Measurements from ENCODE around the gene MCRIP2.
A peak's percentile ranks its signal among the peaks of the same experiment; 100 is the strongest.

Gene MCRIP2

DNA sequence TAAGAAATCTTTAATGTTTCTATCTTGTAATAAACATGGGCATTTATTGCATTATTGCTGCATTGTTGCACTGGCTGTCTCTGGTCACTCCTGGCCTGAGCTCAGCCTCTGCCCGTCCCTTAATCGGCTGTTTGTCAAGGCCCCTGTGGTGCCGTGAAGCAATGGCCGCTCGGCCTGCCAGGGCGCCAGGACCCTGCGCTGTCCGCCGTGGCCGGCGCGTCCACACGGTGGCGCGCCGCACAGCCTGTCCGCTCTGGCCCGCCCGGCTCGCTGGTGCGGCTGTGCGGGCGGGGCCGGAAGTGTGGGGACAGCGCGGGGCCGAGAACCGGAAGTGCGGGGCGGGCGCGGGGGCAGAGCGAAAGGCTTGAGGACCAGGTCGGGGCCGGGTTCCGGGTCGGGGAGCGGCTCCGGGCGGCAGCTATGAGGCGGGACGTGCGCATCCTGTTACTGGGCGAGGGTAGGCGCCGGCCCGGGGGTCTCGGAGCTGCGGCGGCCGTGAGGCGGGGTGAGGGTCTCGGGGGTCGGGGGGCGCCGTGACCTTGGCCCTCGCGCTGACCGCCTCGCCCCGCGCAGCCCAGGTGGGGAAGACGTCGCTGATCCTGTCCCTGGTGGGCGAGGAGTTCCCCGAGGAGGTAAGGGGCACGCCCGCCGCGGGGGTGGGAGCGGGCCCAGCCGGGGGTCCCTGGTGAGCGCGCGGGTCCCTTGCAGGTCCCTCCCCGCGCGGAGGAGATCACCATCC, 26.3 kb downstream of the MCRIP2 start, which contains the start of gene RHOT2:
Gene RHOT2, plus strand, starts transcription at position 353 of the 739 bp plus-strand sequence. Its CDS starts 68 bp downstream, at position 421.
- peak within 1 kb of the TSS; percentile 88 for H3K27ac ChIP-seq
- TF ChIP-seq ZFX (IDR thresholded peaks at IDR 0.05; ENCODE audit: borderline replicate concordance) (no peak), CTCF (IDR thresholded peaks at IDR 0.05) (peak; percentile 98)

- peak overlapping the region; percentile 88 for H3K27ac ChIP-seq
- TF ChIP-seq CTCF (IDR thresholded peaks at IDR 0.05) (no peak), ZFX (IDR thresholded peaks at IDR 0.05; ENCODE audit: borderline replicate concordance) (no peak)
These were observed 27.0 kb downstream of the MCRIP2 start for GRCh38 chr16:668519-669171.

GRCh38 chr16:669666-670065, 28.0 kb downstream of the MCRIP2 start:
- H3K27ac ChIP-seq = peak overlapping the region; percentile 88

DNA sequence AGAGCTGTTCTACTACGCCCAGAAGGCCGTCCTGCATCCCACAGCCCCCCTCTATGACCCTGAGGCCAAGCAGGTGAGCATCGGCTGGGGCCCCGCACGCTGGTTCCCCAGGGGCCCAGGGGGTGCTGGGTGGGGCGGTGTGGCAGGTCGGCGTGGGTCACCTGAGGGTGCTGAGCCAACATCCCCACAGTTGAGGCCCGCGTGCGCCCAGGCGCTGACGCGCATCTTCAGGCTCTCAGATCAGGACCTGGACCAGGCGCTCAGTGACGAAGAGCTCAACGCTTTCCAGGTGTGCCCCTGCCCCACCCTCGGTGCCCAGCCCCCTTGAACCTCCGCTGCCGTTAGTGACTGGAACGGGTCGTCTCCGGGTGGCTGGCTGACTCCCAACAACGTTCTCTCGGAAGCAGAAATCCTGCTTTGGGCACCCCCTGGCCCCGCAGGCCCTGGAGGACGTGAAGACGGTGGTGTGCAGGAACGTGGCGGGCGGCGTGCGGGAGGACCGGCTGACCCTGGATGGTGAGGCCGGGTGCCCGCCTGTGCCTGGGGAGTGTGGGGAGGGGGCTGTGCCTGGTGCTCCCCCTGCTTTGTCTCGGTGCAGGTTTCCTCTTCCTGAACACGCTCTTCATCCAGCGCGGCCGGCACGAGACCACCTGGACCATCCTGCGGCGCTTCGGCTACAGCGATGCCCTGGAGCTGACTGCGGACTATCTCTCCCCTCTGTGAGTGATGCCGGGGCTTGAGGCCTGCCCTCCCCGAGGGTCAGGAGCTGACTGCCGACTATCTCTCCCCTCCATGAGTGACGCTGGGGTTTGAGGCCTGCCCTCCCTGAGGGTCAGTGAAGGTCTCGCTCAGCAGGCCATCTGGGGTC, 29.1 kb downstream of the MCRIP2 start:
- TF ChIP-seq CTCF (IDR thresholded peaks at IDR 0.05) = no peak
- no peak for TF ChIP-seq ZFX (IDR thresholded peaks at IDR 0.05; ENCODE audit: borderline replicate concordance)
- H3K27ac ChIP-seq = no peak overlapping the region

More at GRCh38 chr16:669666-670065, 28.0 kb downstream of the MCRIP2 start:
- TF ChIP-seq ZFX (IDR thresholded peaks at IDR 0.05; ENCODE audit: borderline replicate concordance) (no peak), CTCF (IDR thresholded peaks at IDR 0.05) (no peak)

DNA sequence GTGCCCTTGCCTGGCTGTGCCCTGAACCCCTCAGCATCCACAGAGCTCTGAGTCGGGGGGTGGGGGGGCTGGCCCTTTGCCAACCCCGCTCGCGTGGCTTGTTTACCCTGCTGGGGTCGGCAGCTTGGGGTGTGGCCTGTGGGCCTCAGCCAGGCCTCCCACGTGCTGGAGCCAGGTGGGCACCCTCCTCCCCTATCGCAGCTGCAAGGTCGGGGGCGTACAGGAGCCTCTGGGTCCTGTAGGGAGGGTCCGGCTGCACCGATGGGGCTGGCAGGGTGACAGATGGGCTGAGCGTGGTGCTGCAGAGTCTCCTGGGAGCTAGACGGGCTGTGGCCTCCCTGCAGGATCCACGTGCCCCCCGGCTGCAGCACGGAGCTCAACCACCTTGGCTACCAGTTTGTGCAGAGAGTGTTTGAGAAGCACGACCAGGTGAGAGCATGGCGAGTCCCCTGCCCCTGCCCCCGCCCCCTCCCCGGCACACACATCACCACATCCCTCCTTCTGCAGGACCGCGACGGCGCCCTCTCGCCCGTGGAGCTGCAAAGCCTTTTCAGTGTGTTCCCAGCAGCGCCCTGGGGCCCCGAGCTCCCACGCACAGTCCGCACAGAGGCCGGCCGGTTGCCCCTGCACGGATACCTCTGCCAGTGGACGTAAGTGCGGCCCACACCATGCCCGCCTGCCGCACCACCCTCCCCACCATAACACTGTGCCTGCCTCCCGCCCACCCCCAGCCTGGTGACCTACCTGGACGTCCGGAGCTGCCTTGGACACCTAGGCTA, 29.9 kb downstream of the MCRIP2 start:
- H3K27ac ChIP-seq = no peak overlapping the region
- TF ChIP-seq ZFX (IDR thresholded peaks at IDR 0.05; ENCODE audit: borderline replicate concordance) (no peak), CTCF (IDR thresholded peaks at IDR 0.05) (no peak)

DNA sequence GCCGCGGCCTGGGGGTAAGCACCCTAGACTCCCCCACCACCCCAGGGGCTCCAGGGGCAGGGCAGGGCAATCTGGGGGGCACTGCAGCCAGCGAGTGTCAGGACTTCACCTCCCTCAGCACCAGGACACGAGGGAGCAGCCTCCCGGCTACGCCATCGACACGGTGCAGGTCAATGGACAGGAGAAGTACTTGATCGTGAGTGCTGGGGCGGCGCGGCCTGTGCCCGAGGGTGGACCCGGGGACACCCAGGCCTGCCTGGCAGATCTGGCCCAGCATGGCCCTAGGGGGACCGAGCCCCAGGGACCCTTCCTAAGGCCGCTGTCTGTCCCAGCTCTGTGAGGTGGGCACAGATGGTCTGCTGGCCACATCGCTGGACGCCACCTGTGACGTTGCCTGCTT, 30.7 kb downstream of the MCRIP2 start:
- peak overlapping the region; percentile 82; the same call in 1 of the 2 replicates for H3K27ac ChIP-seq
- TF ChIP-seq CTCF (IDR thresholded peaks at IDR 0.05) (no peak), ZFX (IDR thresholded peaks at IDR 0.05; ENCODE audit: borderline replicate concordance) (no peak)

Measured in 22Rv1 (cell line).